Stimulated activated naive CD8-positive, alpha-beta T cell treated with anti-CD3 and anti-CD28 coated beads, Interleukin-15, Interleukin-2, amounts not matched to agents 100 ng/mL and 50 ng/mL, for 24 hours (primary cell): ENCODE measurements around the gene NID2.

Experiments
- H3K27ac Mint-ChIP-seq: one replicate; pipeline ENCODE4 v1.8.0; 2021; ENCODE audit warnings: mild to moderate bottlenecking, mixed read lengths
- H3K27me3 Mint-ChIP-seq: one replicate; pipeline ENCODE4 v1.8.0; 2021; ENCODE audit warnings: mixed read lengths
- H3K36me3 Mint-ChIP-seq: one replicate; pipeline ENCODE4 v1.8.0; 2021; ENCODE audit warnings: low read depth, mixed read lengths
- H3K4me1 Mint-ChIP-seq: one replicate; pipeline ENCODE4 v1.8.0; 2021; ENCODE audit warnings: low read depth, mixed read lengths
- H3K4me3 Mint-ChIP-seq: one replicate; pipeline ENCODE4 v1.8.0; 2021; ENCODE audit warnings: mild to moderate bottlenecking, mixed read lengths
- H3K9me3 Mint-ChIP-seq: one replicate; pipeline ENCODE4 v1.8.0; 2021; ENCODE audit warnings: mixed read lengths

NID2 gene

GRCh38 chr14:52073251-52073650 lies 4.4 kb upstream of the NID2 start:
- Mint-ChIP-seq H3K9me3 (peaks cover 6% of the 10 kb centered on the region), H3K36me3 (no peaks in the 10 kb centered on the region), H3K4me3 (no peak overlapping the region), H3K27me3 (peaks cover 33% of the 10 kb centered on the region), H3K27ac (no peak overlapping the region), H3K4me1 (peaks cover 21% of the 10 kb centered on the region)

- H3K27ac Mint-ChIP-seq, result no peak overlapping the region
- H3K36me3 Mint-ChIP-seq, result no peaks in the 10 kb centered on the region
- peaks cover 30% of the 10 kb centered on the region for H3K4me1 Mint-ChIP-seq
- no peak overlapping the region for H3K4me3 Mint-ChIP-seq
- peaks cover 42% of the 10 kb centered on the region for H3K27me3 Mint-ChIP-seq
- H3K9me3 Mint-ChIP-seq, result peaks cover 6% of the 10 kb centered on the region
Observed at GRCh38 chr14:52072266-52072780, 3.5 kb upstream of the NID2 start.

- peaks cover 30% of the 10 kb centered on the region for H3K4me1 Mint-ChIP-seq
- peaks cover 6% of the 10 kb centered on the region for H3K9me3 Mint-ChIP-seq
- no peaks in the 10 kb centered on the region for H3K36me3 Mint-ChIP-seq
- H3K27ac Mint-ChIP-seq, result no peak overlapping the region
- peaks cover 49% of the 10 kb centered on the region for H3K27me3 Mint-ChIP-seq
- H3K4me3 Mint-ChIP-seq, result no peak overlapping the region
Observed at GRCh38 chr14:52071675-52072074, 2.8 kb upstream of the NID2 start.

DNA sequence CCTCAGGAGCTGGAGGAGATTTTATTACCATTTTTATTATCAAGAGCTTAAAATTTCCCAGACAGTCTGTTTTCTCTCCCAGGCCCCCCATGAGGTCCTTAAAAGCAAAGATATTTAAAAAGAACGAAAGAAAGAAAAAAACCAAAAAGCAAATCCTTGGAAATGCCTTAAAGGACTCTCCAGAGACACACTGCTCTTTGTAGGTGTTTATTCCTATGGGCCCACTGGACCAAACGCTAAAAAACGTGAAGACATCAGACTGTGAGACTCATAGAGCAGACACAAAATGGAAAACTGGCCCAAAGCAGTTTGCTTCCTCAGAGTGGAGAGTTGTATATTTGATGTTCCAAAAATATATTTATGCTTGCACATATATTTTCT lies 1.2 kb upstream of the NID2 start:
- Mint-ChIP-seq H3K36me3 (no peaks in the 10 kb centered on the region), H3K4me1 (peaks cover 30% of the 10 kb centered on the region), H3K4me3 (peak overlapping the region; percentile 50), H3K27me3 (peaks cover 50% of the 10 kb centered on the region), H3K9me3 (peaks cover 6% of the 10 kb centered on the region), H3K27ac (no peak overlapping the region)

GRCh38 chr14:52069307-52070050 lies 620 bp upstream of the NID2 start:
- peak overlapping the region; percentile 50 for H3K4me3 Mint-ChIP-seq
- peaks cover 5% of the 10 kb centered on the region for H3K9me3 Mint-ChIP-seq
- H3K36me3 Mint-ChIP-seq, result no peaks in the 10 kb centered on the region
- peaks cover 50% of the 10 kb centered on the region for H3K27me3 Mint-ChIP-seq
- no peak overlapping the region for H3K27ac Mint-ChIP-seq
- peaks cover 30% of the 10 kb centered on the region for H3K4me1 Mint-ChIP-seq

GRCh38 chr14:52067873-52068614 lies 815 bp downstream of the NID2 start:
- Mint-ChIP-seq H3K4me3 (peak overlapping the region; percentile 66), H3K27ac (no peak overlapping the region), H3K4me1 (peaks cover 27% of the 10 kb centered on the region), H3K27me3 (peaks cover 54% of the 10 kb centered on the region), H3K9me3 (no peaks in the 10 kb centered on the region), H3K36me3 (no peaks in the 10 kb centered on the region)

GRCh38 chr14:52064174-52064573 lies 4.7 kb downstream of the NID2 start:
- peaks cover 41% of the 10 kb centered on the region for H3K27me3 Mint-ChIP-seq
- no peaks in the 10 kb centered on the region for H3K9me3 Mint-ChIP-seq
- H3K27ac Mint-ChIP-seq, result no peak overlapping the region
- no peak overlapping the region for H3K4me3 Mint-ChIP-seq
- peaks cover 13% of the 10 kb centered on the region for H3K4me1 Mint-ChIP-seq
- H3K36me3 Mint-ChIP-seq, result no peaks in the 10 kb centered on the region

GRCh38 chr14:52063052-52063462 lies 5.8 kb downstream of the NID2 start:
- H3K27ac Mint-ChIP-seq, result no peak overlapping the region
- no peaks in the 10 kb centered on the region for H3K36me3 Mint-ChIP-seq
- peaks cover 7% of the 10 kb centered on the region for H3K4me1 Mint-ChIP-seq
- peaks cover 35% of the 10 kb centered on the region for H3K27me3 Mint-ChIP-seq
- H3K4me3 Mint-ChIP-seq, result no peak overlapping the region
- H3K9me3 Mint-ChIP-seq, result no peaks in the 10 kb centered on the region

DNA sequence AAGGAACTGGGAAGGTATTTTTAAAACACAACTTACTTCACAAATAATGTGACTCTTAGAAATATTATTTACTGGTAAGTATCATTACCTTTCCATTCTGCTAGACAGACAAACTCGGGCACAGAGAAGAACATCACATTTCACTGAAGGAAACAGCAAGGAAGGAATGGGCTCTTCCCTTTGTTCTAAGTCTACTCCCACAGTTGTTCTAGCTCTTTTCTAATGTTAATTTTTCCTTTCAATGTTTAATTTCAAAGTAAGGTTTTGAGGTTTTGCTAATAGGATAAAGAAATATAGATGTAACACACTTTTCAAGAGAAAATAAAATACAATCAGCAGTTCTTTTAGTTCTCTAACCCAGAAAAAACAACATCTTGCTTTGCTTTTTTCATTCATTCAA lies 7.0 kb downstream of the NID2 start:
- no peak overlapping the region for H3K27ac Mint-ChIP-seq
- H3K4me3 Mint-ChIP-seq, result no peak overlapping the region
- no peaks in the 10 kb centered on the region for H3K36me3 Mint-ChIP-seq
- peaks cover 23% of the 10 kb centered on the region for H3K27me3 Mint-ChIP-seq
- H3K4me1 Mint-ChIP-seq, result no peaks in the 10 kb centered on the region
- no peaks in the 10 kb centered on the region for H3K9me3 Mint-ChIP-seq

DNA sequence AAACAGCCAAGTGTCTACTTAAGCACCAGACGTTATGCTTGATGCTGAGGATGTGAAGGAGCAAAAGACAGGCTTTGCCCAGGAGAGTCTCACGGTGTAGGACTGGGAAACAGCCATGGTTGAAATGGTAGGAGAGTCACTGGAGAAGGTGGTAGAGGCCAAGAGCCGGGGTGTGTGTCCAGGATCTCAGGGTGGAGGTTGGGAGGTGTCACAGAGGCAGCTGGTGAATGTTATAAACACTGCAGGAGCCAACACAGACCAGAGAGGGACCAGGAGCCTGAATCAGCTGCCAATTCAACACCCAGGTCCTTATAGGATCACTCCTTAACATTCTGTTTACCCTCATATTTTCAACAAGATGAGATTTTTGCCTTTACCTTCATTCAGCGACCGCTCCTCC lies 7.5 kb downstream of the NID2 start:
- H3K27me3 Mint-ChIP-seq, result peaks cover 18% of the 10 kb centered on the region
- no peaks in the 10 kb centered on the region for H3K4me1 Mint-ChIP-seq
- H3K27ac Mint-ChIP-seq, result no peak overlapping the region

DNA sequence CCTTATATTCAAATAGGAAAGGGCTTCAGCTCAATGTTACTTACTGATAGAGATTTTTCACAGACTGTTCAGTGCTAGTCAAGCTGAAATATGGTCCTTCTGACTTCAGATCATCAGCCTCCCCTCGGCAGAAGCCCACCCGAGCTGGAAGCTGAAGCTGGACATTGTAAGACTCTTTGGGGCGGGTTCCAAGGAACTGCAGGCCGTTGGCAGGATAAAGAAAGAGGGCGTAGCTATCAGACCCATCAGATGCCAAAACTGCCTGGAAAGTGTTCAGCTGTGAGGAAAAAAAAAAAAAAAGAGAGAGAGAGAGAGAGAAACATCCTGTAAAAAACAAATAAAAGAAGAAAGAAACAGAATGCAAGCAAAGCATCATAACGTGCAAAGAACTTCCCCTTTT lies 8.8 kb downstream of the NID2 start:
- no peaks in the 10 kb centered on the region for H3K9me3 Mint-ChIP-seq
- H3K36me3 Mint-ChIP-seq, result no peaks in the 10 kb centered on the region
- H3K27ac Mint-ChIP-seq, result no peak overlapping the region
- no peaks in the 10 kb centered on the region for H3K4me1 Mint-ChIP-seq
- peaks cover 18% of the 10 kb centered on the region for H3K27me3 Mint-ChIP-seq
- H3K4me3 Mint-ChIP-seq, result no peak overlapping the region

More for the DNA sequence above, 7.5 kb downstream of the NID2 start:
- Mint-ChIP-seq H3K4me3 (no peak overlapping the region), H3K9me3 (no peaks in the 10 kb centered on the region), H3K36me3 (no peaks in the 10 kb centered on the region)

DNA sequence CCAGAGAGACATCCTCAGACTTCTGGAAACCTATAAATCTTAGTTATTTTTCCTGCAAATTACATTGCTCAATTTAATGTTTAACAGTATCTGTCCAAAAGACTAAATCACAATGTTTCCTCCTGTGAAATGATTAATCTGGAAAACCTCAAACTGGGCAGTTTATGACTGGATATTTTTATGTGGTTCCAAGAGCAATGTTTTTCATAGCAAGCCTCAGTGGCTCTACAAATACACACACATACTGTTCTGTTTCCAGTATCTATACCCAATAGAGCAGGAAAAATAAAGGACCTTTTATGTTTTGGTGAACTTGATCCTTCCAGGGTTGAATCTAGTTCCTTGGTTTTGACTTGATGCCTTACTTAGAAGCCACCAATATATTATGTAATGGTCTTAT lies 9.2 kb downstream of the NID2 start:
- Mint-ChIP-seq H3K27me3 (peaks cover 22% of the 10 kb centered on the region), H3K36me3 (no peaks in the 10 kb centered on the region), H3K4me1 (no peaks in the 10 kb centered on the region), H3K9me3 (no peaks in the 10 kb centered on the region), H3K4me3 (no peak overlapping the region), H3K27ac (no peak overlapping the region)

DNA sequence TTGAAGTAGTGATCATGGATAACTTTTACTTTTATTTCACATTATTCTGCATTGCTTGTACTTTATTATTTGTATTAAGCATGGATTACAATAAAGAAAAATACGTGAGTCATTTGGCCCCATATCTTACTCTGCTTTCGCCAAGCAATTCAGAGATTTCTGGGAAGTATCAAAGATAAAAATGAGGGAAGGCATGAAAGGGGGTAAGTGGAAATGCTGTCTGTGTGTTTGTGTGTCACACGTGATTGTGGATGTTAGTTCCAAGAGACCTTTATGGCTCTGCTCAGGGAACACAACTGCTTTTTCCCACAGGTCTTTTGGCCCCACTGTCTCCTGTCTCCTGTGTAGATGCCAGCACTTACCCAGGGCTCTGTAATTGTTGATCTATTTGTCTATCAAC lies 10.5 kb downstream of the NID2 start:
- H3K36me3 Mint-ChIP-seq, result no peaks in the 10 kb centered on the region
- no peak overlapping the region for H3K4me3 Mint-ChIP-seq
- H3K27me3 Mint-ChIP-seq, result peaks cover 17% of the 10 kb centered on the region
- H3K27ac Mint-ChIP-seq, result no peak overlapping the region
- no peaks in the 10 kb centered on the region for H3K9me3 Mint-ChIP-seq
- H3K4me1 Mint-ChIP-seq, result no peaks in the 10 kb centered on the region

- Mint-ChIP-seq H3K9me3 (no peaks in the 10 kb centered on the region), H3K4me3 (no peak overlapping the region), H3K27me3 (peaks cover 11% of the 10 kb centered on the region), H3K36me3 (no peaks in the 10 kb centered on the region), H3K4me1 (no peaks in the 10 kb centered on the region), H3K27ac (no peak overlapping the region)
Observed at GRCh38 chr14:52055167-52055566, 13.7 kb downstream of the NID2 start.

DNA sequence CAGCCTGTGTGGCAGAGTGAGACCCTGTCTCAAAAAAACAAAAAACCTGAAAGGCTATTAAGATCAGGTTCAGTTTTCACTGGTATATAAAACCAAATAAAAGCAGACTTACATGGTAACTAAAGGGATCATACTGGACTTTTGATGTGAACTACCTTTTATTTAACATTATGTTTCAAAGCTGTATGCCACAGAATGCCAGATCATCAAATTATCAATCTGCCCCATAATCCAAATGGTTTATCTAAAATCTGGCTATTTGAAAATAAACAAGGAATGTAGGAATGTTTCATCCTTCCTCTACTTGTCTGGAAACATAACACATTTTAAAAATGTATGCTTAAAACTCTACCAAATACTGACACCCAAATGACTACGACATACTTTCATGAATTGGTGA lies 14.2 kb downstream of the NID2 start:
- H3K27me3 Mint-ChIP-seq, result peaks cover 11% of the 10 kb centered on the region

More for the DNA sequence above, 14.2 kb downstream of the NID2 start:
- no peaks in the 10 kb centered on the region for H3K4me1 Mint-ChIP-seq
- H3K9me3 Mint-ChIP-seq, result no peaks in the 10 kb centered on the region
- no peak overlapping the region for H3K27ac Mint-ChIP-seq
- no peak overlapping the region for H3K4me3 Mint-ChIP-seq
- H3K36me3 Mint-ChIP-seq, result no peaks in the 10 kb centered on the region
